NCI-H128 (cell line): ENCODE measurements around the gene CLEC10A.
"Not testable (repeated sequence)": the region's sequence is repeated elsewhere in the genome, so short reads cannot be mapped to it uniquely, and the experiment has no call there.

Experiments
- DNase-seq: peaks from one replicate; lab custom pipeline; 2025; ENCODE audit not compliant: unreplicated experiment; lab: John Stamatoyannopoulos, UW

Gene CLEC10A

DNA sequence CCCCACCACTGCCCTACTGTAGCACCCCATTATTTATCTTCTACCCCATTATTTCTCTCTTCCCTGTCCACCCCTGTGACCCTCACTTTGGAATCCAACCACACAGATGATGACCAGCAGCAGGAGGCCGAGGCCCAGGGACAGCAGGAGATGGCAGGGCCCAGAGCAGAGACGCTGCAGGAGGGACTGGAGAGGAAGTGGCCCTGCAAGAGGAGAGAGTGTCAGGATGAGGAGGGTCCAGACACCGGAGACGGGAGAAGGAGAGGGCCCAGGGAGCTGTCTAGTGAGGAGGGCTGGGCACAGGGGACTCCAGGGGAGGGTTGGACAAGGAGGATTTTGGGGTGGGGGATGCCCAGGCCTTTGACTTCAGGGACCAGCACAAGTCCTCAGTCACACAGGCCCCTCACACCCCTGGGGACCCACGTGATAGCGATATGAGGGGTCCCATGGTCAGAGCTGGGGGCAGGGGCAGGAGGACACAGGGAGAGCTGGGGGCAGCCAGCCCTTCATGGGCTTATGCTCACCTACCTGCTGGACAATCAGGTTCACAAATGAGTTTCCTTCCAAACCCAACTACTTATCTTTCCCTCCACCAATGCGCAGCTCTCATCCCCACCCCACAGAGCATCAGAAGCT lies 2.0 kb downstream of the CLEC10A start:
- no peak for DNase-seq

DNA sequence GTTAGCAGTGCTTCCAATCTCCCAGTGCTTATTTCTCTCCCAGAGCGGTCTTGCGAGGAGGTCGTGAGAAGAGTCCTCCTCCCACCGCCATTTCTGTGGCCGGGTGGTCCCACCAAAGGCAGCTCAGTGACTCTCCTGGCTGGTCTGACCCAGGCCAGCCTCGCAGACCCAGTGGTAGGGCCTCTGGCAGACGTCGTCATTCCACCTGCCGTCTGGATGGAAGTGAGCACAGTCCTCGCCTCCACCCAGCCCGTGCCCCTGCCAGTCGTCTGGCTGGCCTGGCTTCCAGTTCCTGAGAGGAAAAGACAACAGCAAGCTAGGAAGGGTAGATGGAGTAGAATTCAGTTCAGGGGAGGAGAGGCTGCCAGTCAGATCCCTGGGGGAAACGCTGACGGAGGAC lies 5.1 kb downstream of the CLEC10A start:
- DNase-seq, result no peak

DNA sequence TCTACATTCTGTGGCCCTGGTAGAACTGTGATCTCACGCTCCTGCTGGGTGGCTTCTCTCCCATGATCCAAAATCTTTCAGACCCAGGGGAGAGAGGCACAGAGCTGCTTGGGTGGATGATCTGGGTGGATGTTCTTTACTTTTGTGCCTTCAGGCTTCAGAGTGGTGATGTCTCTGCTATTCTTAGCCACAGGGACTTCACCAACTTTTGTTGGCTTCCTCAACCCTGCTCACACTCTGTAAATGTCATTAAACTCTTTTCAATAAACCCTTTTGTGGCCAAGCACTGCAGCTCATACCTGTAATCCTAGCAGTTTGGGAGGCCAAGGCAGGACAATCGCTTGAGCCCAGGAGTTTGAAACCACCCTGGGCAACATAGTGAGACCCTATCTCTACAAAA lies 7.6 kb downstream of the CLEC10A start:
- DNase-seq, result no peak

DNA sequence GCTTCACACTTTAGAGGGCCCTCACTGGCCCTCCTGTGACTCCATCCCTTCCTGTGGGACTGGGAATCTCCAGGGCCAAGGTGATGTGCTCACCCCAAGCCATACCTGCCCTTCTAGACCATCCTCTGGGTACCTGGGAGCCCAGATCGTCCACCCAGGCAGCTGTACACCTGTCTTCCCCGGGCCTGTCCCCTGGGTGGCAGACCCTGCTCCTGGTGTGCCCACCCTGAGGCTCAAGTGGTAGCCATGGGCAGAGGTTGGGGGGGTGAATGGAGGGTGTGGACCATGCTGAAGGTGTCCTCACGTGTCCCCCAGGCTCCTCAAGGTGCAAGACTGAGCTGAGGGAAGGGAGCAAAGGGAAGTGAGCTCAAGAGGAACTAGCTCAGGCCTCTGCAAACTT lies 9.3 kb downstream of the CLEC10A start:
- DNase-seq, result no peak

DNA sequence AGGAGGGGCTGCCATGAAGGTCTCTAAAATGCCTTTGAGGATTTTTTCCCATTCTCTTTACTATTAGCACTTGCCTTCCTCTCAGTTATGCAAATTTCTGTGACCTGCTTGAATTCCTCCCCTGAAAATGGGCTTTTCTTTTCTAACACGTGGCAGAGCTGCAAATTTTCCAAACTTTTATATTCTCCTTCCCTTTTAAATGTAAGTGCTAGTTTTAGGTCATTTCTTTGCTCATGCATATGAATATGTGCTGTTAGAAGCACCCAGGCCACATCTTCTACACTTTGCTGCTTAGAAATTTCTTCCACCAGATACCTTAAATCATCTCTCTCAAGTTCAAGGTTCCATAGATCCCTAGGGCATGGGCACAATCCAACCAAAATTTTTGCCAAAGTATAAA lies 11.8 kb downstream of the CLEC10A start:
- no peak for DNase-seq

DNA sequence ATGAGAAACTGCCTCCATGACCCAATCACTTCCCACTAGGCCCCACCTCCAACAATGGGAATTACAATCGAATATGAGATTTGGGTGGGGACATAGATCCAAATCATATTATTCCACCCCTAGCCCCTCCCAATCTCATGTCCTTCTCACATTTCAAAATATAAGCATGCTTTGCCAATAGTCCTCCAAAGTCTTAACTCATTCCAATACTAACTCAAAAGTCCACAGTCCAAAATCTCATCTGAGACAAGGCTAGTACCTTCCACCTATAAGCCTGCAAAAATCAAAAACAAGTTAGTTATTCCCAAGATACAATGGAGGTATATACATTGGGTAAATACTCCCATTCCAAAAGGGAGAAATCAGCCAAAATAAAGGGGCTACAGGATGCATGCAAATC lies 12.9 kb downstream of the CLEC10A start:
- no peak for DNase-seq

GRCh38 chr17:7064261-7064660 lies 15.8 kb downstream of the CLEC10A start:
- no peak for DNase-seq

DNA sequence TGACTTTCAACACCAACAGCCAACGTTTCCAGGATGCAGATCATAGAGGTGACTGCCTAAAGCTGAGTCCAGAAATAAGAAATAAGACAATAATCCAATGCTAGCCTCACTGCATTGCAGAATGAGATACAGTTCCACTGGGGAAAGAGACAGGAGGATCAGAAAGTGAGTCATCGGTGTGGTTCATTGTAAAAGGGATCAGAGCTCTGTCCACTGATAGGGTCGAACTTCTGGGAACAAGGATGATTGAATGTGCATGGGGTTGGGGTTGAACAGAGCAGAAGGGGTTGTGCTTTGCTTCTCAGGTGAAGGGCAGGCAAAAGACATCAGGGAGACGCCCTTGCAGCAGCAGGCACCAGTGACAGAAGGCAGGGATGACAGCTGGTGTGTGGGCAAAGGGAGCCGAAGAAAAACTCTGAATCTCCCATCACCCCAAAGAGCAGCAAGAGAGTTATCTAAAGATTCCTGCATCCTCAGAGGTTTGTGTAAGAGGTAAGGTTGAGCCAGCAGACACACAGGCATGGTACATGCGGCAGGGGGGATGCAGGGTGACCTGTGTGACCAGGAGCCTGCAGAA lies 16.4 kb downstream of the CLEC10A start:
- DNase-seq, result no peak

DNA sequence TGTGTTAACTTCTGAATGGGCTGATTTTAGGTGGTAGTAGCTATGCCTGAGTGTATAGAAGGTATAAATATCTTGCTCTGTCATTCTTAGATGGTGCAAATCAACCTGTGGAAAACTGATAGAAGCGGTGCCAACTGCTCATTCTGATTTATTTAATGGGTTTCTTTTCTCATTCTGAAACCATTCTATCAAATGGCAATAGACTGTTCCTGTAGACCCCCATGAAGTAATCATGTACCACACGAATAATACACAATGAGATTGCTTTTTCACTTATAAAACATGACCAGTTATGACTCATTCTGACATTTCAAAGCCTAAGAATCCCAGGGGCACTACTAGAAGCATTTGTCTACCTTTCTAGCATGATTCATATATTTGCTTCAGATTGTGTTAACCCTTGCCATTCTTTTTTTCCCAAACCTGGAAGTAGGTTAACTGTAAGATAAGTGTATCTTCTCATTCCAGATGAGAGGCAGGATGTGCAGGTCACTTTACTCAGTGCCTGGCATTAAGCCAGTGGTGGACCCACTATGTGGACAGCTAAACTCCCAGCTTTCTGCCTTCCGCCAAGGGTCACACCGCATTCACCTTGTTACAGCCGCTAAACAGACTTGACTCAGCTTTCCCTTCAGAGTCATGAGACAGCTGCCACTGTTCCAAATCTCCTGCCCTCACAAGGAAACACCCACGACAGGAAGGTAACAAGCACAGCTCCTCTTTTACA lies 19.7 kb downstream of the CLEC10A start:
- no peak for DNase-seq

- no peak for DNase-seq
Observed at GRCh38 chr17:7058831-7059447, 21.1 kb downstream of the CLEC10A start.

DNA sequence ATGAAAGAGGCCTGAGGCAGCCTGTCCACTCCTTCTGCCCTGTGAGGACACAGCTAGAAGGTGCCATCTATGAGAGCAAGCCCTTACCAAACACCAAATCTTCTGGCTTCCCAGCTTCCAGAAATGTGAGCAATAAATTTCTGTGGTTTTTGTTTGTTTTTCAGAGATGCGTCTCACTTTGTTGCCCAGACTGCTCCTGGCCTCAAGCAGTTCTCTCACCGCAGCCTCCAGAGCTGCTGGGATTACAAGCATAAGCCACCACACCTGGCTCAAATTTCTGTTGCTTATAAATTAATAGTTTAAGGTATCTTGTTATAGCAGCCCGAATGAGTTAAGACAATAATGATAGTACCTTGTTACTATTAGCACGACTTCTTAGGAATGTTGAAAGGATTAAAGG lies 23.7 kb downstream of the CLEC10A start:
- DNase-seq, result no peak

GRCh38 chr17:7050583-7050982 lies 29.5 kb downstream of the CLEC10A start:
- DNase-seq, result not testable (repeated sequence)

GRCh38 chr17:7048968-7049367 lies 31.1 kb downstream of the CLEC10A start:
- DNase-seq, result no peak

DNA sequence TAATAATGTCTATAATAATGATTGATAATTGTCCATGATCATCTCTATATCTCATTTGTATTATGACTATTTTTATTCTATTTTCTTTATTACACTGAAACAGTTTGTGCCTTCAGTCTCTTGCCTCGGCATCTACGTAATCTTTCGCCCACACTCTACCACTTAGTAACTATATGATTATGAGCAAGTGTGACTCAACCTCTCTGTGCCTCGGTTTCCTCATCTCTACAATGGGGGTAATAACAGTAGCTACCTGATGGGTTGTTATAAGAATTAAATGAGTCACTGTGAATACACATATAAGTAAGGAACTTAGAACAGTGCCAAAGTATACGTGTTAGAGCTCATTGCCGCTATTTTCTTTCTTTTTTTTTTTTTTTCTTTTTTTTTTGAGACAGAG lies 32.5 kb downstream of the CLEC10A start:
- no peak for DNase-seq

GRCh38 chr17:7046725-7047397 lies 33.2 kb downstream of the CLEC10A start:
- not testable (repeated sequence) for DNase-seq

GRCh38 chr17:7046127-7046724 lies 33.8 kb downstream of the CLEC10A start:
- no peak for DNase-seq

DNA sequence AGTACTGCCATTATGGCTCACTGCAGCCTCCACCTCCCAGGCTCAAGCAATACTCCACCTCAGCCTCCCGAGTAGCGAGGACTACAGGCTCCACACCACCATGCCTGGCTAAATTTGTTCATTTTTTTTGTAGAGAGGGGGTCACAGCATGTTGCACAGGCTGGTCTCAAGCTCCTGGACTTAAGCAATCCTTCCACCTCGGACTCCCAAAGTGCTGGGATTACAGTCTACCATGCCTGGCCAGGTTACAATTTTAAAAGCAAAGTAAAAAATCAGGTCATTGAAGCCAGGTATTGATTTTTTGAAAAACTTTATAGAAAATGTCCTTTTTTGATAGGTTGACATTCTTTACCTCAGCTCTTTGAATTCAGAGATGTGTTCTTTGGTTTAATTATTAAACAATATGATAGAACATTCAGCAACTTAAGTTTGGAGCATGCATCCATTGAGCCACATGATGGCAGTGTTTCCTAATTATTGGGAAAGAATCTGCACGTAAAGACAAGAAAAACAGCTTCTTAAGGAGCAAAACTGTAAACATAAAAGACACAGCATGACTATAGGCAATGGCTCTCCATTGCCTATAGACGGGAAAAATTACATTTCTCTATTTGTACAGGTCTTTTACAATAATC lies 34.4 kb downstream of the CLEC10A start:
- DNase-seq, result peak; percentile 26

GRCh38 chr17:7043497-7044198 lies 36.4 kb downstream of the CLEC10A start, which contains the start of gene SLC16A11:
SLC16A11 (minus strand) TSS chr17:7044092; CDS start chr17:7043513, 579 bp downstream.
- peak; percentile 38 for DNase-seq

DNA sequence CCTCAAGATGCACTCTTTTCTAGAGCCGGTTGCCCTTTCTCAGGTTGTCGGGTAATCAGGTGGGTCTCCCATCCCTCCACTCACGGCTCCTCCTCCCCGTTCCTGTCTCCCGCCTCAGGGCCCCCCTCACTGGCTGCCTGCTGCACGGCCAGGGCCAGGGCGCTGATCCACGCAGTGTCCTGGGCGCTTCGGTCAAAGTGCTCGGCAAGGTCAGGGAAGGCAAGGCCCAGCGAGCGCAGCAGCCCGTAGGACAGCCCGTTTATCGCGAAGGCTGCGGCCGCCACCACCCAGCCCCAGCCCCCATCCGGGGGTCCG lies 36.9 kb downstream of the CLEC10A start:
- DNase-seq, result no peak
